HepG2 (cell line): ENCODE measurements around the gene FCN3. TPM values are rescaled to one million over a fixed set of nuclear protein-coding genes. Genes with fewer than 3 reads are reported as not detected.

Source experiments
- ATAC-seq: fragments of 200-7000 bp; cut with Tn5 transposase; 3 replicates; pipeline ENCODE4 v1.9.1; 2020; ENCODE audit warnings: mild to moderate bottlenecking, moderate library complexity
- BruUV-seq: library from RNA; stranded (reverse); fragments of 400-500 nt; replicated peaks from 2 replicates; lab custom pipeline; 2021; lab: Mats Ljungman, UMichigan
- CTCF ChIA-PET: fragments of 300-600 bp; formaldehyde crosslinking; extraction: SDS; loops from one replicate; lab custom pipeline; 2021; ENCODE audit warnings: low total read pairs, inconsistent platforms, low intra/inter-chr PET ratio; lab: Yijun Ruan, JAX
- POLR2A ChIA-PET: fragments of 350-600 bp; sonication (Branson Sonifier 250); formaldehyde crosslinking; loops from one replicate; lab custom pipeline; 2020; ENCODE audit warnings: antibody characterized with exemption, inconsistent platforms; lab: Yijun Ruan, JAX
- DNase-seq: peaks from one replicate; pipeline ENCODE4 v3.0.0-alpha.2; 2015; ENCODE audit warnings: low spot score
- FAIRE-seq: peaks from 3 replicates; lab custom pipeline; 2011; peaks lifted over from hg19 to GRCh38; lab: Jason Lieb, UNC
- H2AFZ ChIP-seq: one replicate; pipeline ENCODE4 v1.6.1; 2011; ENCODE audit warnings: low read length, inconsistent platforms
- H3K27ac ChIP-seq: fragments of 300-600 bp; 3 replicates; pipeline ENCODE4 v1.8.0; 2011; ENCODE audit warnings: mixed run types, mild to moderate bottlenecking, mixed read lengths, low read length, inconsistent platforms; ENCODE audit not compliant: insufficient read depth; ENCODE audit errors: extremely low read length
- H3K27me3 ChIP-seq, 2 experiments: fragments of 200-600 bp in 1 of 2; 2 replicates in 1 of 2; 3 replicates in 1 of 2; pipeline versions ENCODE4 v1.6.0 to v1.8.0; 2011; ENCODE audit warnings: low read length in 2 of 2, mild to moderate bottlenecking in 2 of 2, moderate library complexity in 2 of 2, inconsistent platforms in 1 of 2; ENCODE audit not compliant: insufficient read depth in 2 of 2, control insufficient read depth in 1 of 2
- H3K36me3 ChIP-seq, 2 experiments: fragments of 200-600 bp in 1 of 2; replicated peaks in 1 of 2; 2 replicates in 1 of 2; 3 replicates in 1 of 2; pipeline versions ENCODE4 v1.5.1 to v1.8.0; 2011; ENCODE audit warnings: low read length in 2 of 2, inconsistent platforms in 1 of 2; ENCODE audit not compliant: insufficient read depth in 2 of 2, control insufficient read depth in 1 of 2
- H3K4me1 ChIP-seq: 2 replicates; pipeline ENCODE4 v1.5.1; 2012; ENCODE audit warnings: low read length, inconsistent platforms; ENCODE audit not compliant: insufficient read depth
- H3K4me2 ChIP-seq: 2 replicates; pipeline ENCODE4 v1.6.0; 2011; ENCODE audit warnings: low read depth, low read length, inconsistent platforms
- H3K4me3 ChIP-seq, 3 experiments: fragments of 200-600 bp in 1 of 3; sonication (generic), shearing (Covaris generic) in 1 of 3; replicated peaks in 1 of 3; 2 replicates each; pipeline ENCODE4 v1.5.1; 2011 to 2016; ENCODE audit warnings: low read length in 3 of 3, inconsistent platforms in 2 of 3, low read depth in 2 of 3, mild to moderate bottlenecking in 2 of 3, control low read depth in 1 of 3, mixed read lengths in 1 of 3; ENCODE audit not compliant: insufficient read depth in 1 of 3
- H3K79me2 ChIP-seq: one replicate; pipeline ENCODE4 v1.6.1; 2011; ENCODE audit warnings: low read length, inconsistent platforms; ENCODE audit not compliant: insufficient read depth
- H3K9ac ChIP-seq: 2 replicates; pipeline ENCODE4 v1.6.0; 2011; ENCODE audit warnings: mild to moderate bottlenecking, low read depth, low read length, inconsistent platforms; ENCODE audit not compliant: insufficient read depth
- H3K9me3 ChIP-seq: 2 replicates; pipeline ENCODE4 v1.5.1; 2012; ENCODE audit warnings: mild to moderate bottlenecking, low read length
- H4K20me1 ChIP-seq: 2 replicates; pipeline ENCODE4 v1.6.0; 2011; ENCODE audit warnings: inconsistent platforms, mild to moderate bottlenecking, low read length, moderate library complexity; ENCODE audit not compliant: insufficient read depth
- ATF4 ChIP-seq, 2 experiments: fragments of 450-650 bp in 1 of 2; sonication (generic) in 1 of 2; formaldehyde crosslinking; IDR thresholded peaks; 2 replicates each; pipeline versions ENCODE4 v1.5.0 to v1.8.0; 2020 to 2022; ENCODE audit warnings: mild to moderate bottlenecking in 1 of 2, missing genetic modification reagents in 1 of 2
- CERS6 ChIP-seq: sonication (generic); formaldehyde crosslinking; IDR thresholded peaks from 2 replicates; pipeline ENCODE4 v1.5.0; 2020; ENCODE audit warnings: missing genetic modification reagents
- FOXC1 ChIP-seq: sonication (generic); formaldehyde crosslinking; IDR thresholded peaks from 2 replicates; pipeline ENCODE4 v1.8.0; 2022; ENCODE audit warnings: mild to moderate bottlenecking, missing genetic modification reagents, borderline replicate concordance
- GMEB1 ChIP-seq: sonication (generic); formaldehyde crosslinking; IDR thresholded peaks from 2 replicates; pipeline ENCODE4 v1.5.1; 2020; ENCODE audit warnings: missing genetic modification reagents, mild to moderate bottlenecking, borderline replicate concordance
- MLXIP ChIP-seq: sonication (generic); formaldehyde crosslinking; IDR thresholded peaks from 2 replicates; pipeline ENCODE4 v1.9.0; 2021; ENCODE audit warnings: missing genetic modification reagents, borderline replicate concordance
- NFE2 ChIP-seq: sonication (generic); formaldehyde crosslinking; IDR thresholded peaks from 2 replicates; pipeline ENCODE4 v1.4.0; 2020; ENCODE audit warnings: missing genetic modification reagents
- SRSF4 ChIP-seq: fragments of 200-400 bp; formaldehyde crosslinking; IDR thresholded peaks from one replicate; pipeline ENCODE4 v1.6.1; 2018; ENCODE audit warnings: mild to moderate bottlenecking, low read depth, low read length, moderate library complexity; ENCODE audit not compliant: poor library complexity, severe bottlenecking
- ZFP36L1 ChIP-seq: sonication (generic); formaldehyde crosslinking; IDR thresholded peaks from 2 replicates; pipeline ENCODE4 v1.8.0; 2022; ENCODE audit warnings: mild to moderate bottlenecking, missing genetic modification reagents, moderate library complexity
- ZIK1 ChIP-seq: sonication (generic); formaldehyde crosslinking; IDR thresholded peaks from 2 replicates; pipeline ENCODE4 v1.5.0; 2020; ENCODE audit warnings: mild to moderate bottlenecking, low read depth, missing genetic modification reagents, borderline replicate concordance
- ZNF512 ChIP-seq: sonication (generic); formaldehyde crosslinking; IDR thresholded peaks from 2 replicates; pipeline ENCODE4 v1.4.0; 2020; ENCODE audit warnings: mild to moderate bottlenecking, missing genetic modification reagents
- ZNF766 ChIP-seq: sonication (generic); formaldehyde crosslinking; IDR thresholded peaks from 2 replicates; pipeline ENCODE4 v1.5.0; 2020; ENCODE audit warnings: missing genetic modification reagents, borderline replicate concordance
- WGBS: methylation state at CpG from one replicate; pipeline ENCODE4 v1.1.6; 2017; ENCODE audit warnings: low lambda C conversion rate; 5-methylcytosine and 5-hydroxymethylcytosine counted together
- in situ Hi-C: cut with HindIII; loops from 2 replicates; pipeline ENCODE4 v1.10.0; 2017; ENCODE audit warnings: low pct_unique_long_range_greater_than_20kb; ENCODE audit not compliant: extremely low pct_ligation_motif_present
- intact Hi-C: fragments of 100-400 bp; cut with micrococcal nuclease; formaldehyde crosslinking; loops from one replicate; pipeline ENCODE4 v1.10.0; 2022; ENCODE audit not compliant: unreplicated experiment
- polyA plus RNA-seq, 8 experiments: library from polyadenylated mRNA; depleted of rRNA in 3 of 8; stranded (reverse) in 7 of 8; unstranded in 1 of 8; fragments of >200 nt; fragmentation: Illumina TruSeq in 4 of 8; extraction: Trizol in 4 of 8; gene quantifications; 2 replicates each; pipeline versions ENCODE4 v1.2.1 to v1.2.3, GENCODE V29; 2011 to 2016; ENCODE audit warnings: low read depth in 4 of 8, missing spikeins in 1 of 8, mixed read lengths in 1 of 8; ENCODE audit not compliant: insufficient read depth in 1 of 8
- total RNA-seq, 5 experiments: library from RNA; depleted of rRNA; stranded (reverse); fragments of >200 nt; fragmentation: Illumina TruSeq; extraction: Trizol; gene quantifications; 2 replicates each; pipeline ENCODE4 v1.2.3, GENCODE V29; 2016; ENCODE audit warnings: low read depth in 1 of 5

The FCN3 gene
- total and polyA plus RNA-seq, 2 of the 13 experiments (the other 11 are each of a cell fraction or from before 2014, with no cell fraction given) = not detected

GRCh38 chr1:27343639-27344025 lies 31.0 kb downstream of the FCN3 start:
- TSS peak; percentile 73 for BruUV-seq
- DNase-seq = no peak
- no peak for FAIRE-seq
- Histone ChIP-seq H3K9me3 (no peaks in the 10 kb centered on the region), H3K27ac (peak overlapping the region; percentile 54), H4K20me1 (no peaks in the 10 kb centered on the region), H3K9ac (peak overlapping the region; percentile 72), H3K27me3 (no peaks in the 10 kb centered on the region; a peak in 1 of 5 replicates), H3K79me2 (no peaks in the 10 kb centered on the region), H3K4me3 (peak overlapping the region; percentile 65 to 84 (median 79)), H2AFZ (no peak overlapping the region), H3K4me2 (peak overlapping the region; percentile 99), H3K4me1 (peaks cover 20% of the 10 kb centered on the region), H3K36me3 (no peaks in the 10 kb centered on the region)
- 56% methylated on average over 5 of the region's 5 CpGs for WGBS
- ChIA-PET CTCF (no interaction called here), POLR2A (interaction anchor here (0.7 to 3.2 kb wide), 4 partner anchors 9 to 22 kb away, joined by 3 to 36 read pairs (median 12); partner anchors contain the start of gene MAP3K6)
- intact Hi-C loops (no loop called here), in situ Hi-C loops (no loop called here)
- ATAC-seq = no peak
- no peak for TF ChIP-seq ATF4 (CRISPR knock-in tag; IDR thresholded peaks at IDR 0.05)
- TF ChIP-seq FOXC1 (CRISPR knock-in tag) = no peak
- TF ChIP-seq GMEB1 = no peak
- no peak for TF ChIP-seq SRSF4
- no peak for TF ChIP-seq ZIK1 (CRISPR knock-in tag)
- TF ChIP-seq ZNF512 (CRISPR knock-in tag) = no peak
- TF ChIP-seq ZNF766 (CRISPR knock-in tag) = no peak
- no peak for TF ChIP-seq NFE2 (CRISPR knock-in tag)
- TF ChIP-seq MLXIP (CRISPR knock-in tag) = no peak
- no peak for TF ChIP-seq CERS6 (CRISPR knock-in tag)
- TF ChIP-seq ZFP36L1 = no peak
